Fibroblast of gingiva (primary cell): ENCODE results near the gene STOX2.
"Not testable (repeated sequence)": the region's sequence is repeated elsewhere in the genome, so short reads cannot be mapped to it uniquely, and the experiment has no call there.

Experiments used
- DNase-seq: peaks from one replicate; pipeline ENCODE4 v3.0.0-alpha.2; 2011; ENCODE audit warnings: low read depth

The STOX2 gene

DNA sequence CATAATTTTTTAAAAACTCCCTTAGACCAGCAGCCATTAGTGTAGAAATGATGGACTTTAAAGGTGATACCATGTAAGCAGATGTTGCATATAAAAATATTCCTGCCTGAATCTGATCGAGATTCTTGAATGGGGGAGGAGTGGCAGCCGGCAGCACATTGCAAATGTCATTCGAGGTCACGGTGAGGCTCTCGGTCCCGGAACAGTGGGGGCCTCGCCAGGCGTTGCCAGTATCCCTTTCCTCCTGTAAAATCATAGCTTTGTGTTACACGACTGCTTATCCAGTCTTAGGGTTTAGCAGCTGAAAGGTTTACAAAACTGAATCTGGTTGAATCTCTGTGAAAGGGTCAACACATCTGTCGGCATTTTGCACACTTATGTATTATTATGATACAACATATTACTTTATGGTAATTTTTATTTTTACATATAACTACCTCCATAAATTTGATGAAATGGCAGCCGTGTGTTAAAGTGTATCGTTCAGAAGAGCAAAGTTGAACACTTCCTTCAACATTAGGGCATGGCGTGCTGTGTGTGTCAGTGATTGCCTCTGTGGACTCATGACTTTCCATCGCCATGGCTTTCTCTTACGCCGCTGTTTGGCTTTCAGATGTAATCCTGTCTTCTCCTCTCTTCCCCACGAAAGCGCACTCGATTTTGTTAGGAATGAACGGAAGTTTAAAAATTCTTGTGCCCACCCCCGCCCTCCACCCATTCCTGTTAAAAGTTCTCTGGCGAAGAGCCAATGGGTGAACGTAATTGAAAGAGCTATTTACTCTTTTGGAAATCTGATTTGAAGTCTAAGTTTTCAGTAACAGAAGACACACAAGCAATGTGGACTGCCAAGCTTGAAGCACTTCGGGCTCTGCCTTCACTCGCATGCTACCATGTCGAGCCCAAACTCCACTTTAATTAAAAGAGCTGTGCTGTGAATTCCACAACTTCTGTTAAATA is 114.8 kb downstream of the STOX2 start:
- DNase-seq, result no peak

GRCh38 chr4:184021389-184021788 is 116.3 kb downstream of the STOX2 start:
- DNase-seq, result no peak

- no peak for DNase-seq
Measured at GRCh38 chr4:184022679-184023383, 117.7 kb downstream of the STOX2 start.

DNA sequence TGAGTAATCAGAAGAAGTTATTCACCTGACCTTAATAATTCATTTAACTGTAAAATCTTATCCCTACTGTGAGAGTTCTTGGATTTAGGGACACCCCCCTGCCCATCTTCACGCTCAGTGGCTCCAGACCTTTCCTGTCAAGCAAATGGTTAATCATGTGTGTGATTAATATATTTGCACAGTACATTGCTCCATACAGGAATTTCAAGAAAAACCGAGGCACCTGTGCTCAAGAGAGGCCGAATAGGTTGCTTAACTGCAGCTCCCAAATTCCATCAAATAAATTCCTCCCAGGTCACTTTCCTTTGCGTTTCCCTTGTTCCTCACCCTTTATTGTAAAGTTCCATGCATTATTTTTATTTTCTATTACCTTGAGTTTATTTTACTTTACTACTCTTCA is 119.5 kb downstream of the STOX2 start:
- no peak for DNase-seq

GRCh38 chr4:184028561-184029374 is 123.7 kb downstream of the STOX2 start:
- DNase-seq, result no peak

GRCh38 chr4:184030036-184030435 is 124.9 kb downstream of the STOX2 start:
- DNase-seq, result no peak

GRCh38 chr4:184030764-184031163 is 125.7 kb downstream of the STOX2 start:
- DNase-seq, result no peak

- no peak for DNase-seq
Measured at GRCh38 chr4:184032091-184032490, 127.0 kb downstream of the STOX2 start.

DNA sequence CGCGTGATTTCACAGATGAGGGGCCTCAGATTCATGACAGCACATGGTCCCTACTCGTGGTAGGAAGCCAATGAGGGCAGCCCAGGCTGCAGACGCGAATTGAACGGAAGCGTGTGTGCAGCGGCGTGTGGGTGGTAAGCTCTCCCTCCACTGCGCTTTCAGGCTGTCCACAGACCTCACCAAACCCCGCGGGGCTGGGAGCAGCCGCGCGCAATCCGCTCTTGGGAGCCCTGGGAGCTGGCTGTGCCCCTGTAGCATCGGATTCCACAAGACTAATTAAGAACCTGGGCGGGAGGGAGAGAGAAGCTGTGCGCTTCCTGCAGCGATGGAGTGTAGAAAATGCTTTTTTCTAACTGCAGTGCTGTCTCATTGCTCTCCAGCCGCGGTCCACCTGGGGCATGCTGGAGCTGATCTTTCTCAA is 134.9 kb downstream of the STOX2 start:
- DNase-seq, result no peak

DNA sequence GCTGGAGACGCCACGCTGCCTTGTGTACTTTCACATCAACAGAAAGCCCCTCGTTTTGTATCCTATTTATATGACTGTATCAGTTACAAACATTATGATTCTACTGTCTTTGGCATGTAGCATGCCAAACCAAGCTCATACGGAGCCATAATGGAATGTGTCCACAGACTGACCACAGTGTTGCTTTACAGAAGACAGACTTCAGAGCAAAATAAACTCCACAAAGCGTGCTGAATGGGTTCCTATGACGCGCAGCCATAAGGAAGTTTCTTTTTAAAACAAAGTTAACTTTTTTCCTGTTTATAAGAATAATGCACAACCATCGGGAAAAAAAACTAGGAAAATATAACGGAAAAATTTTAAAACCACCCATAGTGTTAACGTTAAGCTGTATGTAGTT is 136.0 kb downstream of the STOX2 start:
- no peak for DNase-seq

GRCh38 chr4:184046148-184046547 is 141.0 kb downstream of the STOX2 start:
- no peak for DNase-seq

GRCh38 chr4:184051262-184051661 is 146.2 kb downstream of the STOX2 start:
- not testable (repeated sequence) for DNase-seq

GRCh38 chr4:184052616-184053015 is 147.5 kb downstream of the STOX2 start:
- DNase-seq, result no peak

DNA sequence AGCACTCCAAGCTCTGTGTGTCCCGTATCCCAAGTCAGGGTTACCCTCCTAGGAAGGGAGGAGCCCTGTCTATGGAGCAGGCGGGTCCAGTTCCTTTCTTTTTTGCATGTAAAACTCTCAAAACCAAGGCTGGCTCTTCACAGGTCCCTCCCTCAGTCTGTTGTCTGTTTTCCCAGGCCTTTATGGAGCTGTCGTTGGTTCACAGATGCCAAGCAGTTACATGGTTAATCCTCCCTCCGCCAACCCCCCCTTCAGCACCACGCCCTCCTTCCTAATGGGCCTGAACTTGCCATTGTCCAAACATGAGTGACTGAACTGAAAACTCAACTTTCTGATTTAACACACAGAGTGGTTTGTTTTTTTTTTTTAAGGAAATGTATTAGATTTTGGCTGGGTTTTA is 148.3 kb downstream of the STOX2 start:
- DNase-seq, result no peak

GRCh38 chr4:184056877-184057276 is 151.8 kb downstream of the STOX2 start:
- no peak for DNase-seq

- no peak for DNase-seq
Measured at GRCh38 chr4:184058026-184058425, 152.9 kb downstream of the STOX2 start.

DNA sequence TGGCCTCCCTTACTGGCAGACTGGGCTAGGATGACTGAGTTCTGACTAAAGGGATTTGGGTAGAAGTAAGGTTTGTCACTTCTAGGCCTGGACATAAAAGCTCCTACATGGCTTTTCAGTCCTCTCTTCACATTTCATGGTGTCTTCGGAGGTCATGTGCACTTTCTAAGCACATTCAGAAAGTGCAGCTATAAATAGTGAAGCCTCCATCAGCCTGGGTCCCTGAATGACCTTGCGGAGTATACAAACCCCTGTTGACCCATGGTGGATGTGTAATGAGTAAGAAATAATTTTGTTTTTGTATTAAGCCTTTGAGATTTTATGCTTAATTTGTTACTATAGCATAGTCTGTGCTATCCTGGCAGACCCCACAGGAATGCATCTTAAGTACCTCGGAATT is 154.0 kb downstream of the STOX2 start:
- DNase-seq, result no peak

GRCh38 chr4:184061582-184061981 is 156.5 kb downstream of the STOX2 start:
- no peak for DNase-seq

- no peak for DNase-seq
Measured at GRCh38 chr4:184062769-184063168, 157.7 kb downstream of the STOX2 start.

DNA sequence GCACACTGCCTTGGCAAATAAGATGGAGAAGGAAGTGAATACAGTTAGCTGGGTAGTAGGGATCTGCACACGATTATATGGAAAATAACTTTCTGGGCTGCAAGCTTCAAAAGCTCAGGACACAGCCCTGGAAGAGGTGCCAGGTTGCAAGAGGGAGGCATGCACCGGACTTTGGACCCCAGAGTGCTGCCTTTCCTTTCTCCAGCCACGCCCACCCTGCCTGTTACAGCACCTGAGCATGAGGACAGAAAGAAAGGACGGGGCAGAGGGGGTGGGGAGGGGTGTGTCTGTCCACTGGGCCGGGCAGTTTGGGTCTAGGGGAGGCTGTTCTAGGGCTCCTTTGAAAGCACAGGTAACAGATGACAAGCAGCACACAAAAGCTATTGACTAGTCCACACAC is 159.8 kb downstream of the STOX2 start:
- no peak for DNase-seq

GRCh38 chr4:184066584-184067300 is 161.6 kb downstream of the STOX2 start:
- DNase-seq, result no peak
